DOHH2 (cell line): ENCODE measurements around the gene TOM1.
A peak's percentile ranks its signal among the peaks of the same experiment; 100 is the strongest.

Experiments
- H3F3A ChIP-seq: fragments of 200-600 bp; sonication (generic), shearing (Covaris generic); 2 replicates; pipeline ENCODE4 v1.6.0; 2016; ENCODE audit warnings: antibody characterized with exemption, mild to moderate bottlenecking; ENCODE audit not compliant: control insufficient read depth, insufficient read depth
- H3K27ac ChIP-seq: fragments of 200-600 bp; sonication (generic); 2 replicates; pipeline ENCODE4 v1.5.1; 2014; ENCODE audit warnings: low read depth, mild to moderate bottlenecking, low read length, moderate library complexity
- H3K27me3 ChIP-seq: fragments of 200-600 bp; sonication (generic); 2 replicates; pipeline ENCODE4 v1.6.1; 2014; ENCODE audit warnings: mild to moderate bottlenecking, low read length, mixed read lengths; ENCODE audit not compliant: control insufficient read depth
- H3K36me3 ChIP-seq: fragments of 200-600 bp; sonication (generic); 2 replicates; pipeline ENCODE4 v1.6.1; 2014; ENCODE audit warnings: mild to moderate bottlenecking, low read length, moderate library complexity, mixed read lengths; ENCODE audit not compliant: control insufficient read depth
- H3K4me1 ChIP-seq: fragments of 200-600 bp; sonication (generic); 2 replicates; pipeline ENCODE4 v1.6.1; 2014; ENCODE audit warnings: mild to moderate bottlenecking, low read length, mixed read lengths; ENCODE audit not compliant: control insufficient read depth
- H3K4me2 ChIP-seq: fragments of 200-600 bp; sonication (generic); 2 replicates; pipeline ENCODE4 v1.6.0; 2014; ENCODE audit warnings: mild to moderate bottlenecking, low read length, moderate library complexity
- H3K4me3 ChIP-seq: fragments of 200-600 bp; sonication (generic); 2 replicates; pipeline ENCODE4 v1.5.1; 2014; ENCODE audit warnings: mild to moderate bottlenecking, low read length, mixed read lengths
- H3K79me2 ChIP-seq: fragments of 200-600 bp; sonication (generic); 2 replicates; pipeline ENCODE4 v1.6.1; 2014; ENCODE audit warnings: mild to moderate bottlenecking, low read length, mixed read lengths; ENCODE audit not compliant: control insufficient read depth
- H3K9me2 ChIP-seq: fragments of 200-600 bp; sonication (generic); replicated peaks from 2 replicates; pipeline ENCODE4 v1.6.1; 2014; ENCODE audit warnings: mild to moderate bottlenecking, low read length, mixed read lengths; ENCODE audit not compliant: control insufficient read depth
- H3K9me3 ChIP-seq: fragments of 200-600 bp; sonication (generic); 2 replicates; pipeline ENCODE4 v1.6.1; 2014; ENCODE audit warnings: antibody characterized with exemption, low read length, mixed read lengths; ENCODE audit not compliant: control insufficient read depth, insufficient read depth
- H4K20me1 ChIP-seq: fragments of 200-600 bp; sonication (generic); 2 replicates; pipeline ENCODE4 v1.6.0; 2014; ENCODE audit warnings: low read depth, mild to moderate bottlenecking, antibody characterized with exemption, low read length, moderate library complexity; ENCODE audit not compliant: control insufficient read depth, insufficient read depth
- CTCF ChIP-seq: fragments of 200-600 bp; sonication (generic); IDR thresholded peaks from one replicate; pipeline ENCODE4 v1.5.1; 2014; ENCODE audit warnings: antibody characterized with exemption, mild to moderate bottlenecking, low read depth, low read length; ENCODE audit not compliant: poor library complexity, severe bottlenecking
- EZH2phosphoT487 ChIP-seq: fragments of 200-600 bp; sonication (generic); IDR thresholded peaks from 2 replicates; pipeline ENCODE4 v1.6.1; 2017; ENCODE audit warnings: borderline replicate concordance, mild to moderate bottlenecking, antibody characterized with exemption, low read length, moderate library complexity, mixed read lengths

TOM1 gene

GRCh38 chr22:35367331-35367886 is 67.7 kb downstream of the TOM1 start:
- Histone ChIP-seq H3K4me3 (no peak overlapping the region), H3K4me2 (peak overlapping the region; percentile 24; the same call in 1 of the 2 replicates), H3K27ac (no peak overlapping the region), H3K79me2 (no peaks in the 10 kb centered on the region), H3K36me3 (no peaks in the 10 kb centered on the region), H3F3A (no peaks in the 10 kb centered on the region), H3K4me1 (peaks cover 28% of the 10 kb centered on the region), H3K9me2 (no peaks in the 10 kb centered on the region), H4K20me1 (no peaks in the 10 kb centered on the region), H3K9me3 (no peaks in the 10 kb centered on the region), H3K27me3 (no peaks in the 10 kb centered on the region)
- TF ChIP-seq CTCF (no peak), EZH2phosphoT487 (no peak)

GRCh38 chr22:35368386-35368785 is 68.7 kb downstream of the TOM1 start:
- TF ChIP-seq CTCF = no peak
- no peak for TF ChIP-seq EZH2phosphoT487
- H3K27me3 ChIP-seq = no peaks in the 10 kb centered on the region
- H3K9me2 ChIP-seq = no peaks in the 10 kb centered on the region
- H3K79me2 ChIP-seq = no peaks in the 10 kb centered on the region
- no peak overlapping the region for H3K4me3 ChIP-seq
- H3K9me3 ChIP-seq = no peaks in the 10 kb centered on the region
- H3K4me2 ChIP-seq = no peak overlapping the region
- peaks cover 22% of the 10 kb centered on the region for H3K4me1 ChIP-seq
- no peak overlapping the region for H3K27ac ChIP-seq
- H4K20me1 ChIP-seq = no peaks in the 10 kb centered on the region
- no peaks in the 10 kb centered on the region for H3K36me3 ChIP-seq
- H3F3A ChIP-seq = no peaks in the 10 kb centered on the region

- Histone ChIP-seq H3K9me2 (no peaks in the 10 kb centered on the region), H3K9me3 (no peaks in the 10 kb centered on the region), H3K27ac (no peak overlapping the region), H3K4me3 (no peak overlapping the region), H4K20me1 (no peaks in the 10 kb centered on the region), H3K4me2 (no peak overlapping the region), H3F3A (no peaks in the 10 kb centered on the region), H3K4me1 (peaks cover 22% of the 10 kb centered on the region), H3K79me2 (no peaks in the 10 kb centered on the region), H3K27me3 (no peaks in the 10 kb centered on the region), H3K36me3 (no peaks in the 10 kb centered on the region)
- TF ChIP-seq CTCF (no peak), EZH2phosphoT487 (no peak)
These were observed 70.3 kb downstream of the TOM1 start for GRCh38 chr22:35369996-35370395.

- H3K27ac ChIP-seq = no peak overlapping the region
- peaks cover 19% of the 10 kb centered on the region for H3K4me1 ChIP-seq
- no peaks in the 10 kb centered on the region for H4K20me1 ChIP-seq
- no peaks in the 10 kb centered on the region for H3K27me3 ChIP-seq
- no peaks in the 10 kb centered on the region for H3K9me3 ChIP-seq
- H3K4me3 ChIP-seq = no peak overlapping the region
- H3K36me3 ChIP-seq = no peaks in the 10 kb centered on the region
- TF ChIP-seq CTCF (no peak), EZH2phosphoT487 (no peak)
- H3K9me2 ChIP-seq = no peaks in the 10 kb centered on the region
- H3K4me2 ChIP-seq = no peak overlapping the region
- no peaks in the 10 kb centered on the region for H3K79me2 ChIP-seq
- H3F3A ChIP-seq = peaks cover 3% of the 10 kb centered on the region; the same call in 1 of the 2 replicates
These were observed 74.1 kb downstream of the TOM1 start for GRCh38 chr22:35373781-35374180.
